Naive thymus-derived CD4-positive, alpha-beta T cell (primary cell): Measurements from ENCODE around the gene SLC25A45. TPM values are rescaled to one million over a fixed set of nuclear protein-coding genes. Genes with fewer than 3 reads are reported as not detected.

Experiments used
- ATAC-seq: fragments of 150-1000 bp; cut with Tn5 transposase; 2 replicates; pipeline ENCODE4 v1.10.0; 2021; ENCODE audit warnings: mild to moderate bottlenecking, moderate library complexity
- CTCF ChIA-PET: fragments of 350-600 bp; sonication (Branson Sonifier 250); formaldehyde crosslinking; loops from one replicate; lab custom pipeline; 2021; ENCODE audit warnings: antibody characterized with exemption; lab: Charles Lee
- POLR2A ChIA-PET: fragments of 350-600 bp; sonication (Branson Sonifier 250); formaldehyde crosslinking; loops from one replicate; lab custom pipeline; 2021; ENCODE audit warnings: antibody characterized with exemption, inconsistent platforms; lab: Charles Lee
- DNase-seq, 9 donors: peaks; one replicate each; pipeline versions ENCODE4 v3.0.0 to v3.0.0-alpha.2; 2020 to 2022; ENCODE audit warnings: mixed read lengths in 1 of 9
- H3K27ac ChIP-seq: one replicate; pipeline ENCODE4 v1.7.0; 2013; ENCODE audit warnings: mild to moderate bottlenecking, low read depth, low read length, moderate library complexity
- H3K27me3 ChIP-seq, 2 donors: one replicate each; pipeline ENCODE4 v1.7.0; 2013; ENCODE audit warnings: low read length in 2 of 2, mild to moderate bottlenecking in 2 of 2, moderate library complexity in 2 of 2; ENCODE audit not compliant: control insufficient read depth in 2 of 2, insufficient read depth in 2 of 2
- H3K36me3 ChIP-seq, 3 experiments: 1 replicate in 2 of 3; 2 replicates in 1 of 3; pipeline ENCODE4 v1.7.0; 2013; ENCODE audit warnings: low read length in 3 of 3, mild to moderate bottlenecking in 3 of 3, moderate library complexity in 1 of 3; ENCODE audit not compliant: insufficient read depth in 3 of 3, control insufficient read depth in 2 of 3
- H3K4me1 ChIP-seq, 2 donors: one replicate each; pipeline ENCODE4 v1.7.0; 2013; ENCODE audit warnings: low read length in 2 of 2, mild to moderate bottlenecking in 2 of 2, moderate library complexity in 1 of 2; ENCODE audit not compliant: control insufficient read depth in 2 of 2, insufficient read depth in 2 of 2
- H3K4me3 ChIP-seq: 2 replicates; pipeline ENCODE4 v1.7.0; 2013; ENCODE audit warnings: mild to moderate bottlenecking, low read length
- H3K9me3 ChIP-seq, 3 experiments: 1 replicate in 2 of 3; 2 replicates in 1 of 3; pipeline ENCODE4 v1.7.0; 2013; ENCODE audit warnings: low read length in 3 of 3; ENCODE audit not compliant: control insufficient read depth in 2 of 3
- H3K27ac Mint-ChIP-seq, 9 donors: one replicate each; pipeline ENCODE4 v1.8.0; 2020 to 2022; ENCODE audit warnings: mixed read lengths in 9 of 9, mild to moderate bottlenecking in 8 of 9, moderate library complexity in 5 of 9, inconsistent platforms in 2 of 9
- H3K27me3 Mint-ChIP-seq, 5 donors: one replicate each; pipeline ENCODE4 v1.8.0; 2021 to 2022; ENCODE audit warnings: mixed read lengths in 5 of 5, mild to moderate bottlenecking in 1 of 5
- H3K36me3 Mint-ChIP-seq, 5 donors: one replicate each; pipeline ENCODE4 v1.8.0; 2020 to 2022; ENCODE audit warnings: mixed read lengths in 5 of 5, mild to moderate bottlenecking in 3 of 5, inconsistent platforms in 1 of 5
- H3K4me1 Mint-ChIP-seq, 7 donors: one replicate each; pipeline ENCODE4 v1.8.0; 2020 to 2022; ENCODE audit warnings: mixed read lengths in 7 of 7, mild to moderate bottlenecking in 3 of 7, inconsistent platforms in 1 of 7
- H3K4me3 Mint-ChIP-seq, 10 donors: one replicate each; pipeline ENCODE4 v1.8.0; 2020 to 2022; ENCODE audit warnings: mild to moderate bottlenecking in 10 of 10, mixed read lengths in 10 of 10, moderate library complexity in 6 of 10, inconsistent platforms in 2 of 10
- H3K9me3 Mint-ChIP-seq, 11 donors: one replicate each; pipeline ENCODE4 v1.8.0; 2020 to 2022; ENCODE audit warnings: mixed read lengths in 11 of 11, mild to moderate bottlenecking in 4 of 11, inconsistent platforms in 1 of 11, moderate library complexity in 1 of 11
- intact Hi-C, 2 donors: fragments of 100-400 bp; cut with micrococcal nuclease; formaldehyde crosslinking; loops; one replicate each; pipeline ENCODE4 v1.15.1; 2023
- polyA plus RNA-seq, 2 donors: library from polyadenylated mRNA; unstranded; fragments of 300-500 nt; fragmentation: Illumina TruSeq; gene quantifications; one replicate each; pipeline ENCODE4 v1.2.3, GENCODE V29; 2021
- total RNA-seq, 6 experiments: library from RNA in 5 of 6; stranded (reverse) in 5 of 6; gene quantifications; 1 replicate in 5 of 6; 2 replicates in 1 of 6; pipeline ENCODE4 v1.2.3 and lab custom pipeline; 2021 to 2026

Gene SLC25A45
- total and polyA plus RNA-seq, 7 experiments from 2014 or later, result 12.3 to 90.6 (median 24.8) TPM

GRCh38 chr11:65422633-65423515 lies 40.4 kb upstream of the SLC25A45 start, which contains the start of gene NEAT1:
Gene NEAT1, plus strand, starts transcription at chr11:65422798.
- Mint-ChIP-seq H3K4me1 (peaks cover 38 to 77% (median 43%) of the 10 kb centered on the region in 7 donors), H3K36me3 (peaks cover 5 to 51% (median 24%) of the 10 kb centered on the region in 5 donors)

GRCh38 chr11:65421794-65422632 lies 39.6 kb upstream of the SLC25A45 start:
- H3K4me1 ChIP-seq, result peaks cover 30 to 41% of the 10 kb centered on the region in 2 donors
- H3K36me3 ChIP-seq, result peaks cover 0 to 8% (median 0%) of the 10 kb centered on the region in 3 experiments
- ChIA-PET CTCF (interaction anchor here (1.0 to 7.7 kb wide), 5 partner anchors 8 to 85 kb away, joined by 3 to 68 read pairs (median 9); partner anchors contain the start of gene MALAT1), POLR2A (interaction anchor here (0.7 to 21.7 kb wide), 27 partner anchors 5 to 846 kb away, joined by 3 to 2591 read pairs (median 5); partner anchors contain the start of genes CCDC85B, EHBP1L1, FAM89B and FRMD8)
- H3K4me3 Mint-ChIP-seq, result peak overlapping the region; percentile 92 to 100 (median 97)
- DNase-seq (peak; percentile 72 to 99 (median 80)), ATAC-seq (peak; percentile 29)
- no peaks in the 10 kb centered on the region for H3K9me3 ChIP-seq
- peak overlapping the region; percentile 74 for H3K4me3 ChIP-seq
- peak overlapping the region; percentile 98 for H3K27ac ChIP-seq
- peaks cover 0 to 32% (median 0%) of the 10 kb centered on the region in 5 donors for H3K27me3 Mint-ChIP-seq
- H3K4me1 Mint-ChIP-seq, result peaks cover 36 to 77% (median 41%) of the 10 kb centered on the region in 7 donors
- peaks cover 5 to 42% (median 23%) of the 10 kb centered on the region in 5 donors for H3K36me3 Mint-ChIP-seq
- H3K27ac Mint-ChIP-seq, result peak overlapping the region; percentile 97 to 100 (median 99)
- no peaks in the 10 kb centered on the region for H3K27me3 ChIP-seq
- H3K9me3 Mint-ChIP-seq, result peaks cover 0 to 19% (median 0%) of the 10 kb centered on the region in 11 donors
- intact Hi-C loops, result loop anchor here (1.0 to 10.0 kb wide), 5 partner anchors 55 to 1195 kb away; partner anchors contain the start of genes RBM14 (in 1 of the 2) and SF1 (in 1 of the 2)

More at GRCh38 chr11:65422633-65423515, 40.4 kb upstream of the SLC25A45 start, which contains the start of gene NEAT1:
- Mint-ChIP-seq H3K4me3 (peak within 1 kb of the TSS; percentile 92 to 100 (median 97)), H3K27me3 (peaks cover 0 to 32% (median 0%) of the 10 kb centered on the region in 5 donors), H3K9me3 (peaks cover 0 to 17% (median 0%) of the 10 kb centered on the region in 11 donors), H3K27ac (peak within 1 kb of the TSS; percentile 97 to 100 (median 99))
- H3K4me3 ChIP-seq, result peak within 1 kb of the TSS; percentile 74
- no peaks in the 10 kb centered on the region for H3K27me3 ChIP-seq
- H3K27ac ChIP-seq, result peak within 1 kb of the TSS; percentile 98
- intact Hi-C loops, result loop anchor here (1.0 to 10.0 kb wide), 5 partner anchors 54 to 1194 kb away; partner anchors contain the start of genes RBM14 (in 1 of the 2) and SF1 (in 1 of the 2)
- ChIA-PET CTCF (interaction anchor here (1.1 to 4.7 kb wide), 3 partner anchors 41 to 75 kb away, joined by 3 to 42 read pairs (median 5); partner anchors contain the start of gene MALAT1), POLR2A (interaction anchor here (0.7 to 21.7 kb wide), 31 partner anchors 5 to 890 kb away, joined by 3 to 2591 read pairs (median 5); partner anchors contain the start of genes CCDC85B, FAM89B, FRMD8 and MALAT1)
- peaks cover 0 to 8% (median 0%) of the 10 kb centered on the region in 3 experiments for H3K36me3 ChIP-seq
- H3K9me3 ChIP-seq, result no peaks in the 10 kb centered on the region
- H3K4me1 ChIP-seq, result peaks cover 36 to 45% of the 10 kb centered on the region in 2 donors
- ATAC-seq (peak; percentile 30), DNase-seq (peak; percentile 70 to 99 (median 83))

- peaks cover 33 to 76% (median 39%) of the 10 kb centered on the region in 7 donors for H3K4me1 Mint-ChIP-seq
- H3K27me3 Mint-ChIP-seq, result peaks cover 0 to 31% (median 0%) of the 10 kb centered on the region in 5 donors
- no peaks in the 10 kb centered on the region for H3K27me3 ChIP-seq
- peak; percentile 50 for ATAC-seq
- H3K36me3 ChIP-seq, result peaks cover 0 to 8% (median 0%) of the 10 kb centered on the region in 3 experiments
- peaks cover 30 to 43% of the 10 kb centered on the region in 2 donors for H3K4me1 ChIP-seq
- intact Hi-C loops, result loop anchor here in 1 of 2 donors (1.0 to 10.0 kb wide), 3 partner anchors 76 to 1196 kb away; partner anchors contain the start of genes RBM14 and SF1
- H3K4me3 ChIP-seq, result peak overlapping the region; percentile 74
- H3K27ac ChIP-seq, result peak overlapping the region; percentile 98
- CTCF ChIA-PET, result interaction anchor here (1.0 to 7.7 kb wide), 6 partner anchors 9 to 89 kb away, joined by 3 to 68 read pairs (median 6); partner anchors contain the start of gene MALAT1
- POLR2A ChIA-PET, result interaction anchor here (0.7 to 21.7 kb wide), 20 partner anchors 6 to 847 kb away, joined by 3 to 2591 read pairs (median 4); partner anchors contain the start of genes EHBP1L1, FRMD8, MALAT1 and RAB1B
- peak overlapping the region; percentile 92 to 100 (median 97) for H3K4me3 Mint-ChIP-seq
- peaks cover 0 to 19% (median 0%) of the 10 kb centered on the region in 11 donors for H3K9me3 Mint-ChIP-seq
- peaks cover 5 to 34% (median 17%) of the 10 kb centered on the region in 5 donors for H3K36me3 Mint-ChIP-seq
- no peaks in the 10 kb centered on the region for H3K9me3 ChIP-seq
- H3K27ac Mint-ChIP-seq, result peak overlapping the region; percentile 97 to 100 (median 99)
- peak; percentile 65 to 95 (median 85) for DNase-seq
Measured at GRCh38 chr11:65420979-65421793, 38.7 kb upstream of the SLC25A45 start.

DNA sequence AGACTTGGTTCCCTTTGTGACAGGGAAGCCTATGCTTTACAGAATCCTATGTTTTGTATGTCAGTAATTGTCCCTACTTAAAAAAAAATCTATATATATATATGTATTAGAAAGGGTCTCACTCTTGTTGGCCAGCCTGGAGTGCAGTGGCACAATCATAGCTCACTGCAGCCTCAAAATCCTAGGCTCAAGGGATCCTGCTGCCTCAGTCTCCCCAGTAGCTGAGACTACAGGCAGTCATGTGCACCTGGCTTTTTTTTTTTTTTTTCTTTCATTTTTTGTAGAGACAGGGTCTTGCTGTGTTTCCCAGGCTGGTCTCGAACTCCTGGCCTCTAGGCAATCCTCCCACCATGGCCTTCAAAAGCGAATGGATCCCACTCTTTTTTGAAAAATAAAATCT lies 38.1 kb upstream of the SLC25A45 start:
- no peaks in the 10 kb centered on the region for H3K27me3 ChIP-seq
- ChIA-PET POLR2A (interaction anchor here (0.6 to 21.7 kb wide), 15 partner anchors 7 to 561 kb away, joined by 3 to 2591 read pairs (median 5); partner anchors contain the start of genes FAU, FRMD8, MALAT1 and MRPL49), CTCF (interaction anchor here (0.8 to 7.7 kb wide), 9 partner anchors 10 to 90 kb away, joined by 3 to 68 read pairs (median 6); partner anchors contain the start of genes MALAT1 and SLC25A45)
- peak overlapping the region; percentile 82 for H3K4me3 ChIP-seq
- ATAC-seq (no peak), DNase-seq (peak in 1 of 9 donors; percentile 19)
- Mint-ChIP-seq H3K27me3 (peaks cover 0 to 28% (median 0%) of the 10 kb centered on the region in 5 donors), H3K36me3 (peaks cover 5 to 29% (median 13%) of the 10 kb centered on the region in 5 donors), H3K4me3 (peak overlapping the region; percentile 92 to 100 (median 97)), H3K4me1 (peaks cover 36 to 79% (median 44%) of the 10 kb centered on the region in 7 donors), H3K9me3 (peaks cover 0 to 19% (median 0%) of the 10 kb centered on the region in 11 donors), H3K27ac (peak overlapping the region; percentile 97 to 100 (median 99))
- H3K9me3 ChIP-seq, result no peaks in the 10 kb centered on the region
- H3K36me3 ChIP-seq, result peaks cover 0 to 8% (median 0%) of the 10 kb centered on the region in 3 experiments
- intact Hi-C loops, result loop anchor here in 1 of 2 donors (5.0 to 10.0 kb wide), 2 partner anchors 646 to 1197 kb away; partner anchors contain the start of genes RBM14 and SF1
- H3K27ac ChIP-seq, result peak overlapping the region; percentile 98
- peaks cover 36 to 46% of the 10 kb centered on the region in 2 donors for H3K4me1 ChIP-seq
